Left forelimb (tissue), 1 donor: ENCODE data around the gene NSDHL.
"Not testable (repeated sequence)": the region's sequence is repeated elsewhere in the genome, so short reads cannot be mapped to it uniquely, and the experiment has no call there.

ENCODE experiments used
- DNase-seq: peaks from one replicate; pipeline ENCODE4 v3.0.0-alpha.2; 2018; ENCODE audit warnings: low spot score

Gene NSDHL

DNA sequence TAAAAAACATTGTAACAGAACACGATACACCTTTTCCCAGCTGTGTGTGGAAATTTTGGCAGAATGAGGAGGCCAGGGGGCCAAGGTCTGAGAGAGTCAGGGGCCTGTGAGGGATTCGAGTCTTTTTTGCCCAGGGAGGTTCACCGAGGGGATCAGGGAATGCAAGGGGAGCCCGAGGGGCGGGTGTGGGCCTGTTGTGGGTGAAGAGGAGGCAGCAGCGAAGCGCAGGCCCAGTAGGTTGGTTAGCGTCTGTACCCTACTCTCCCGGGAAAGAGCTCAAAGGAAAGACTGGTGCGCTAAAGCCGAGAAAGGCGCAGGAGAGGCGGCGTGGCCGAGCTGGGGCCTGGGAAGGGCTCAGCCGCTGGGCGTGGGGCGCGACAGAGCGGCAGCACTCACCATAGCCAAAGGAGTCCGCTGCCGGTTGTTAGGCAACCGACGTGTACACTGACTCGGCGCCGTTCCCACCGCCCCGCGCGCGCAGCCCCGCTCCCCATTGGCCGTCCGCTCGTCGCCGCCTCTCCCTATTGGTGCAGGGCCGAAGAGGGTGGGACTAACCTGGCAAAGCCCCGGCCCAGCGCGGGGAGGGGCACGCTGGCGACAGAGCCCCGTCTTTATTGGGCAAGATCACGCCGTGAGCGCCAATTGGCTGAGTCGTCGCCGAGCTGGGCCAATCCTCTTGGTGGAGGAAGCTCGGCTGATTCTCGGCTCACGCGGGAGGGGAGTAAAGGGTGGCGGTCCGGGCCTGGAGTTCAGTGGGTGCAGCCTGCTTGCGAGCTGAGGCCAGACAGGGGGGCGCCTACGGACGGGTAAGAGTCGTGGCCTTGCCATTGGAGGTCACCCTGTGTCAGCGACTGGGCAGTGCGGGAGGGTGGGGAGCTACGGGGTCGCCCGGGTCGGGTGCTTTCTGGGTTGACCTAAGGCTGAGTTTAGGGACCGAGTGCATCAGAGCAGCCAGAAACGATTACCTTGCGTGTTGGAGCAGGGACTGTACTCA, at the start of gene NSDHL, which contains the start of gene CETN2:
TSS of gene NSDHL (plus strand) at position 752 of the 994 bp plus-strand sequence. CDS start 15,262 bp downstream, outside the sequence.
TSS of gene CETN2 (minus strand) at position 446 of the 994 bp plus-strand sequence. CDS start at position 399, 47 bp downstream.
- DNase-seq: peak; percentile 96

GRCh38 chrX:152787062-152787461, 43.8 kb upstream of the NSDHL start:
- not testable (repeated sequence) for DNase-seq

DNA sequence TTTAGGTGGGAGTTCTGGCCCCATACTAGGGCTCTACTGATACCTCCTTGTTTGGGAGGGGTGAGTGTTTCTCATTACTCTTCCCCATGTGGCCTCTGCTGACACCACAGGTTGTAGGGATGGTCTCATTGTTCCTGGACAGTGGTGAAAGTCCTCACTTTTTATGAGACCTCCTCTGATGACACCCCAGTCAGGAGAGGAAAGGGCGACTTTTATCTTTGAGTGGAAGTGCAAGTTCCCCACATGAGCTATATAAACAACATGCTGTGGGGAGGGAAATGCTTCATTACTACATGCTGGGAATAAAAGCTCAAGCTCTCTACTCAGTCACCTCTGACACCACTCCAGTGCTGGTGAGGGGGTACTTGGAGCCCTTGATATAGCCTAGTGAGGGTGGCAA, 31.9 kb upstream of the NSDHL start:
- DNase-seq: no peak

DNA sequence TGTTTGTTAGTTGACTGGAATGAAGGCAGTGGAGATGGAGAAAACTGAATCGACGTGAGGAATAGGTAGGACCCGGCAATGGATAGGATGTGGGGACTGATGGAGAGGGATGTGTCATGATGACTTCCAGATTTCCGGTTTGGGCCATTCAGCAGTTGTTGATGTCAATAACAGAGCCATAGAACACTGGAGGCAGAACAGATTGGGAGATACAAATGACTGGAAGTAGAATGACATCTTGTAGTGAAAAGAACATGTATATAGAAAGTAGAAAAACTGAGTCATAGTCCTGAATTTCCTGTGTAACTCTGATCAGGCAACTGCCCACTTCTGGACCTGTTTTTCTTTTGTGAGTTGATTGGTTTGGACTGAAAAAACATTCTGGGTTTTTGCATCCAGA, 24.8 kb upstream of the NSDHL start:
- no peak for DNase-seq

DNA sequence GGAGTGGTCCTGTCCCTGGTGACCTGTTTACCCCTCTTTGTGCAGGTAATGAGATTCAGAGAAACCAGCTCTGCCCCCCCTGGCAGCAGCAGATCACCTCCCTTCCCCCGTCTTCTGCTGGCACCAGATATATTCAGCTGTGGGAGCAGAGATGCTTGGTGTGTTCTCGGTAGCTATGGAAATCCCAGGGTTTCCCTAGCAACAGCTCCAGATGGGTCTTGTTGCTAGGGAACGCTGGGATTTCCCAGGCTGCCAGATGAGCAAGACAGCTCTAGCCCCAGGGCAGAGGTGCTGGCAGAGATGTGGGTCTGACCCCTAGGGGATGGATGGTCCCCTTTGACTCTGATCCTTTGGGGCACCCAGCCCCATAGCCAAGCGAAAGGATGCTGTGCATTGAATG, 20.5 kb upstream of the NSDHL start:
- no peak for DNase-seq

GRCh38 chrX:152813206-152813605, 17.7 kb upstream of the NSDHL start:
- no peak for DNase-seq

GRCh38 chrX:152814048-152814447, 16.8 kb upstream of the NSDHL start:
- no peak for DNase-seq

DNA sequence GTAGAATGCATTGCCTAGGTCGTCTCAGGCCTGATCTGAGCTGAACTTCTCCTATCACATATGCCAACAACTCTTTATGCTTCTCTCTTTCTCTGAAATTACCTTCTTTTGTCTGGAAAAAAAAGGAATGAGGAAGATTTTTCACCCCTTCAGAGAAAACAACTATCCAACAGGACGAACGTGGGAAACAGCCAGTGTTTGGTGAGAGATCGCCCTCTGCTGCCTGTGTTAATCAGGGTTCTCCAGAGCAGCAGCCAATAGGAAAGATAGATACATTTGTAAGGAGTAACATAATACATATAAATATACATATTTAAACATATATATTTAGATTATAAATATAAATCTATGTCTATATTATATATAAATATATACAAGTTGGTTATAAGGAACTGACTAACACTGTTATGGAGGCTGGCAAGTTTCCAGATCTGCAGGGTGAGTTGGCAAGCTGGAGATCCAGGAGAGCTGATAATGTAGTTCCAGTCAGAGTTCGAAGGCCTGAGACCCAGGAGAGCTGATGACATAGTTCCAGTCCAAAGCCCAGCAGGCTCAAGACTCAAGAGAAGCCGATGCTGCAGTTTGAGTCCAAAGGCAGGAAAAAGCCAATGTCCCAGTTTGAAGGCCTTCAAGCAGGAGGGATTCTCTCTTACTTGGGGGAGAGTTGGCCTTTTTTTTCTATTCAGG, 13.6 kb upstream of the NSDHL start:
- DNase-seq: no peak

DNA sequence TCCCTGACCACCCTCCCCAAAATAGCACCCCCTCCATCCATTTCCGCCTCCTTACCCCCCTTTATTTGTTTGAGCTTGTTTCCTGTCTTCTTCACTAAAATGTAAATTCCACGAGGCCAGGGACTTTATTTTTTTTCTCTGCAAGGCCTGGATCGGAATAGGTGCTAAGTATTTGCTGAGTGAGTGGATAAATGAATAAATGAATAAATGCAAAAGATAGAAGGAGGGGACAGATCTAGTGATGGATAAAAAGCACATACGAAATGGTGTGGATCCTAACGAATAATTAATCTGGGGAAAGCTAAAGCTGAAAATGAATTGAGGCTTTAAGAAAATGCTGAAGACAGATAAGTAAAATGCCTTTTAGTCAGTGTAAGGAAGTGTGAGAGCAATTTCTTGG, 12.5 kb upstream of the NSDHL start:
- no peak for DNase-seq

GRCh38 chrX:152819266-152819665, 11.6 kb upstream of the NSDHL start:
- no peak for DNase-seq

DNA sequence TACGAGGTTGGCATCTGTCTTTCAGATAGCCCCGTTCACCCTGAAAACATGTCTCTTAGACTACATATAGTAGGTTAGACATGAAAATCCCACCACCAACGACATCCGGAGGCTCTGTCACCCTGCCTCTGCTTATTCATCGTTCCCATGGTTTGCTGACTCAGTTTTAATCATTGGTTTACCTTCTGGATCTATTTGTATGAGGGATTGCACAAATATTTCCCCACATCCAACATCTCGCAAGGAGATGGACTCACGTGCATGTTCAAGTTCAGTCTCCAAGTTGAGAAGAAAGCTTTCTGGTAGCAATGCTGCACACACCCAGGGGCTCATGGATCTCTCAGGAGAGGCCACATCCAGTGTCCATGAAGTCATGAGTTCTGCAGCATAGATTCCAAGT, 11.1 kb upstream of the NSDHL start:
- DNase-seq: no peak

GRCh38 chrX:152821145-152821765, 9.6 kb upstream of the NSDHL start:
- no peak for DNase-seq

GRCh38 chrX:152822383-152823086, 8.3 kb upstream of the NSDHL start:
- no peak for DNase-seq

GRCh38 chrX:152823657-152824056, 7.2 kb upstream of the NSDHL start:
- no peak for DNase-seq

DNA sequence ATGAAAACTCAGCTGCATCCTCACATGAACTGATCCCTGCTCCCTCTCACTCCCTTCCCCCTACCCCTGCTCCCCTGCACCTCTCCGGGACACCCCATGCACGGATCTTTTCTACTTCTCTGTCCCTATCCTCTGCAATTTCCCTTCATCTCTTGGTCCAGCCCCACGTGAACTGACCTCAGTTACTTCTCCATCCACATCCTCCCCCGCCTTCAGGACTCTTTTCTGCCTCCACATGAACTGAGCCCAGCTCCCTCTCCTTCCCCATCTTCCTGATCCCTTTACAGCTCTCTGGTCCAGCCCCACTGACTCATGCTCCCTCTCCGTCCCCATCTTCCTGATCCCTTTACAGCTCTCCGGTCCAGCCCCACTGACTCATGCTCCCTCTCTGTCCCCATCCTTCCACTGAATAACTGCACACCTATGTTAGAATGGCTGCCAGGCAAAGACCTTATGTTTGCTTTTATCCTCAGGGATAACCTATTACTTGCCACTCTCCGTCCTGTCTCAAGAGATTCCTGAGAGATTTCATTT, 6.0 kb upstream of the NSDHL start:
- DNase-seq: no peak

- no peak for DNase-seq
These were observed 528 bp downstream of the NSDHL start for GRCh38 chrX:152831391-152831790.

DNA sequence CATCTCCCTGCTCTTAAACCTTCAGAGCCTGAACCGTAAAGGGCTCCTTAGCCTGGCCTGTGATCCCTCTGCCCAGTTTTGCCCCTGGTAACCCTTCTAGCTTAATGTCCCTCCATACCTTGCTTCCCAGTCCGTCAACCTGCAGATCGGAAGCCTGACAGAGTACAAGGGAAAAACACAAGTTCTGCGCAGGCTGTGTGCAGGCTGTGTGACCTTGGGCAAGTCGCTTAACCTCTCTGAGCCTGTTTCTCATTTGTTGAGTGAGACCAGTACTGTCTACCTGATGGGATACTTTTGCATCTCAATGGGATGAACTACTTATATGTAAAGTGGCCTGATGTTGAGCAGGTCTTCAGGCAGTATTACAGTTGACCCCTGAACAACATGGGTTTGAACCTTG, 1.7 kb downstream of the NSDHL start:
- DNase-seq: no peak

DNA sequence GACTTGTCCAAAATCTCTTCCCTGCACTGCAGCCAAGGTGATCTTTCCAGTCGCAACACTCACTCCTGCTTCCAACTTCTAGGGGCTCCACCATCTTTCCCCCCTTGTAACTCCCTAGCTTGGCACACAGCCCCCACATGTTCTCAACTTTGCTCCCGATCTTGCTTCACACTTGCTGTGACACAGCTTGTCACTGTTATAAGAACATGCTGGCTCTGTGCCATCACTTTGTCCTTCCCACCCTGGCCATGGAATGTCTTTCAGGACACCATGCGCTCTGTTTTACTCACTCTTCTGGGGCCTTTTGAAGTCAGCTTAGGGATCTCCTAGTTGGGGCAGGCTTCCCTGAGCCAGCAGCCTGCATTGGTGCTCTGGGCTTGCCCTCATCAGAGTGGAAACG, 2.5 kb downstream of the NSDHL start:
- no peak for DNase-seq

DNA sequence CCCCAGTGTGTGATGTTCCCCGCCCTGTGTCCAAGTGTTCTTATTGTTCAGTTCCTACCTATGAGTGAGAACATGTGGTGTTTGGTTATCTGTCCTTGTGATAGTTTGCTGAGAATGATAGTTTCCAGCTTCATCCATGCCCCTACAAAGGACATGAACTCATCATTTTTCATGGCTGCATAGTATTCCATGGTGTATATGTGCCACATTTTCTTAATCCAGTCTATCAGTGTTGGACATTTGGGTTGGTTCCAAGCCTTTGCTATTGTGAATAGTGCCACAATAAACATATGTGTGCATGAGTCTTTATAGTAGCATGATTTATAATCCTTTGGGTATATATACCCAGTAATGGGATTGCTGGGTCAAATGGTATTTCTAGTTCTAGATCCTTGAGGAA, 4.6 kb downstream of the NSDHL start:
- not testable (repeated sequence) for DNase-seq

DNA sequence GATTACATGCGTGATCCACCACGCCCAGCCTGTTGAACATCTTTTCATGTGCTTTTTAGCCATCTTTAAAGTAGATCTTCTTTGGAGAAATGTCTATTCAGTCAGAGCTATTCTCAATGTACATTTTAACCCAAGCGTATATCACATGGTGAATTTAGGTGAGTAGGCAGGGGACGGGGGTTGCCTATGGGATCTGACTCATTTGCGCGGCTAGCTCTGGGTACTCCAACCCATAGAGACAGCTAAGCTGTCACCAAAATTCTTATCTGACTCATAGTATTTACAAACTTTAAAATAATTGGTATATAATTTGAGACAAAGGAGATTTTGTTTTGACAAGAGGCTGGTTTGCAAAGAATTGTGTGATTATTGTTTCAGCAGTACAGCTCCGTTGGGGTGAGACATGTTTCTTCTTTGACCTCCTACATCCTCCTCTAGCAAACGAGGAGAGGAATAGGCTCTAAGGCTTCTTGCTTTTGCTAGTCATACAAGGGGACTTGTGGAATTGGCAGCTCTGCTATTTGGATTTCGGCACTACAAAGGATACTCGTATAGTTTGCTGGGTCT, 12.0 kb downstream of the NSDHL start:
- no peak for DNase-seq

DNA sequence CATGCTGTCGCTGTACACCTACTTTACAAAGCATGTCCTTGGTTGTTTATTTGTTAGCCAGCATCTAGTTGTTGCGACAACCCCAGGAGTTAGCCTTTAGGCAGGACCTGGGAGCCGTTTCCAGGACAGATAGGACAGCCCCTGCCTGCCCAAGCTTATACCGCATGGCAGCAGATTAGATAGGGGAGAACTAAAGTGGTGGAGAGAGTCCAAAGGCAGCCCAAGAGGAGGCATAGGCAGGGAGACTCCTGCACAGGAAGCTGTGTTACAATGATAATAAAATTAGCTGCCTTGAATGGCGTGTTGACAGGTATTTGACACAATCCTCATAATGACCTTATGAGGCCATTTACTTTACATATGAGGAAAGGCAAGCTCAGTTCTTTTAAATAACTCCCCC, 13.0 kb downstream of the NSDHL start:
- no peak for DNase-seq
